Endothelial cell of umbilical vein (primary cell): ENCODE data around the gene NKD1.

ENCODE experiments used
- CTCF ChIP-seq, 2 donors: IDR thresholded peaks; 1 replicate in 1 of 2; 2 replicates in 1 of 2; pipeline ENCODE4 v1.5.1; 2011; ENCODE audit warnings: low read length in 2 of 2, mild to moderate bottlenecking in 2 of 2, moderate library complexity in 2 of 2, control low read depth in 1 of 2, inconsistent platforms in 1 of 2, low read depth in 1 of 2; ENCODE audit not compliant: insufficient read depth in 1 of 2; ENCODE audit errors: extremely low read depth in 1 of 2
- POLR2A ChIP-seq: IDR thresholded peaks from 2 replicates; pipeline ENCODE4 v1.6.1; 2012; ENCODE audit warnings: low read depth, mild to moderate bottlenecking, control low read depth, low read length

- TF ChIP-seq POLR2A (no peak), CTCF (IDR thresholded peaks at IDR 0.05; ENCODE audit: extremely low read depth in 1 of 2, insufficient read depth in 1 of 2, low read depth in 1 of 2, low read length in 2 of 2) (no peak)
These were observed 105.7 kb downstream of the NKD1 start for GRCh38 chr16:50653633-50654519.
